HG03457 (cell line): ENCODE measurements around the gene JAK2.

Experiments
- ATAC-seq: cut with Tn5 transposase; IDR thresholded peaks from one replicate; pipeline ENCODE4 v1.9.1; 2021; ENCODE audit warnings: moderate number of reproducible peaks; ENCODE audit not compliant: unreplicated experiment

The JAK2 gene

GRCh38 chr9:5140151-5140550 is 155.1 kb downstream of the JAK2 start:
- ATAC-seq: no peak

GRCh38 chr9:5144217-5144616 is 159.1 kb downstream of the JAK2 start:
- ATAC-seq: no peak

- no peak for ATAC-seq
Measured at GRCh38 chr9:5146241-5146640, 161.2 kb downstream of the JAK2 start.
